Natural killer cell (primary cell): ENCODE measurements around the gene REXO2. TPM values are rescaled to one million over a fixed set of nuclear protein-coding genes. Genes with fewer than 3 reads are reported as not detected.

Source experiments
- ATAC-seq, 3 donors: fragments of 150-1000 bp in 2 of 3; fragments of 200-7000 bp in 1 of 3; cut with Tn5 transposase; 1 replicate in 1 of 3; 2 replicates in 2 of 3; pipeline ENCODE4 v1.10.0; 2021; ENCODE audit warnings: mild to moderate bottlenecking in 2 of 3, moderate library complexity in 2 of 3
- DNase-seq, 2 donors: peaks; one replicate each; pipeline versions ENCODE4 v3.0.0 to v3.0.0-alpha.2; 2013 to 2021; ENCODE audit warnings: mixed read lengths in 1 of 2
- H3K27ac ChIP-seq: one replicate; pipeline ENCODE4 v1.5.1; 2013; ENCODE audit warnings: mild to moderate bottlenecking, low read length
- H3K27me3 ChIP-seq: one replicate; pipeline ENCODE4 v1.6.1; 2013; ENCODE audit warnings: low read length; ENCODE audit not compliant: control insufficient read depth, insufficient read depth
- H3K36me3 ChIP-seq: one replicate; pipeline ENCODE4 v1.6.1; 2013; ENCODE audit warnings: low read length; ENCODE audit not compliant: control insufficient read depth, insufficient read depth
- H3K4me1 ChIP-seq: one replicate; pipeline ENCODE4 v1.6.1; 2013; ENCODE audit warnings: low read length; ENCODE audit not compliant: control insufficient read depth, insufficient read depth
- H3K4me3 ChIP-seq: one replicate; pipeline ENCODE4 v1.5.1; 2013; ENCODE audit warnings: low read length
- H3K9me3 ChIP-seq: one replicate; pipeline ENCODE4 v1.6.1; 2013; ENCODE audit warnings: low read length; ENCODE audit not compliant: control insufficient read depth, insufficient read depth
- H3K27ac Mint-ChIP-seq, 2 donors: one replicate each; pipeline ENCODE4 v1.8.0; 2022; ENCODE audit warnings: mild to moderate bottlenecking in 2 of 2, mixed read lengths in 2 of 2, moderate library complexity in 1 of 2
- H3K27me3 Mint-ChIP-seq, 2 donors: one replicate each; pipeline ENCODE4 v1.8.0; 2022; ENCODE audit warnings: low read depth in 2 of 2, mixed read lengths in 2 of 2
- H3K36me3 Mint-ChIP-seq: one replicate; pipeline ENCODE4 v1.8.0; 2022; ENCODE audit warnings: mixed read lengths
- H3K4me1 Mint-ChIP-seq, 2 donors: one replicate each; pipeline ENCODE4 v1.8.0; 2022; ENCODE audit warnings: mixed read lengths in 2 of 2
- H3K4me3 Mint-ChIP-seq: one replicate; pipeline ENCODE4 v1.8.0; 2022; ENCODE audit warnings: mild to moderate bottlenecking, moderate library complexity, mixed read lengths
- H3K9me3 Mint-ChIP-seq, 2 donors: one replicate each; pipeline ENCODE4 v1.8.0; 2022; ENCODE audit warnings: mixed read lengths in 2 of 2
- CTCF ChIP-seq: fragments of 200-600 bp; IDR thresholded peaks from one replicate; pipeline ENCODE4 v1.8.0; 2022; ENCODE audit warnings: antibody characterized with exemption
- WGBS: methylation state at CpG from one replicate; pipeline ENCODE4 v1.1.7; 2013; ENCODE audit warnings: missing lambda C conversion rate; ENCODE audit not compliant: insufficient coverage; 5-methylcytosine and 5-hydroxymethylcytosine counted together
- intact Hi-C: fragments of 100-400 bp; cut with micrococcal nuclease; formaldehyde crosslinking; loops from one replicate; pipeline ENCODE4 v1.14.2; 2022
- total RNA-seq, 4 donors: library from RNA; stranded (reverse); fragments of 120-200 nt in 1 of 4; gene quantifications; one replicate each; pipeline versions ENCODE4 v1.2.3 to v1.2.4, GENCODE V29; 2013 to 2022

The REXO2 gene
- total RNA-seq, 3 donors from 2014 or later (not counting 1 experiment from before 2014, with no cell fraction given): 21.4 to 32.8 (median 24.7) TPM

- no peak overlapping the region for H3K4me3 Mint-ChIP-seq
- no peak overlapping the region for H3K27ac Mint-ChIP-seq
- no peak overlapping the region for H3K27ac ChIP-seq
- no peak overlapping the region for H3K4me3 ChIP-seq
- H3K36me3 ChIP-seq: no peaks in the 10 kb centered on the region
- H3K4me1 ChIP-seq: no peaks in the 10 kb centered on the region
- DNase-seq (no peak), ATAC-seq (no peak)
- H3K9me3 ChIP-seq: no peaks in the 10 kb centered on the region
- peaks cover 0 to under 1% of the 10 kb centered on the region in 2 donors for H3K27me3 Mint-ChIP-seq
- WGBS: no CpG with 5 or more reads among the region's 3 CpGs
- peaks cover 0 to 4% of the 10 kb centered on the region in 2 donors for H3K9me3 Mint-ChIP-seq
- H3K4me1 Mint-ChIP-seq: no peaks in the 10 kb centered on the region
- intact Hi-C loops: no loop called here
- no peaks in the 10 kb centered on the region for H3K36me3 Mint-ChIP-seq
- no peaks in the 10 kb centered on the region for H3K27me3 ChIP-seq
- no peak for TF ChIP-seq CTCF
Observed at GRCh38 chr11:114466742-114467141, 27.5 kb downstream of the REXO2 start.

GRCh38 chr11:114472661-114473060 lies 33.4 kb downstream of the REXO2 start:
- DNase-seq (no peak), ATAC-seq (no peak)
- no peaks in the 10 kb centered on the region for H3K4me1 Mint-ChIP-seq
- peaks cover 15 to 18% of the 10 kb centered on the region in 2 donors for H3K27me3 Mint-ChIP-seq
- Histone ChIP-seq H3K36me3 (no peaks in the 10 kb centered on the region), H3K9me3 (no peaks in the 10 kb centered on the region), H3K27ac (no peak overlapping the region), H3K4me3 (no peak overlapping the region), H3K27me3 (no peaks in the 10 kb centered on the region), H3K4me1 (no peaks in the 10 kb centered on the region)
- H3K27ac Mint-ChIP-seq: no peak overlapping the region
- 91% methylated on average over 2 of the region's 2 CpGs for WGBS
- H3K9me3 Mint-ChIP-seq: no peaks in the 10 kb centered on the region
- intact Hi-C loops: no loop called here
- no peak for TF ChIP-seq CTCF
- H3K36me3 Mint-ChIP-seq: no peaks in the 10 kb centered on the region
- no peak overlapping the region for H3K4me3 Mint-ChIP-seq

- no peak for TF ChIP-seq CTCF
- no peak for ATAC-seq
- no peak for DNase-seq
- Mint-ChIP-seq H3K36me3 (no peaks in the 10 kb centered on the region), H3K27me3 (peaks cover 18 to 22% of the 10 kb centered on the region in 2 donors), H3K4me3 (no peak overlapping the region), H3K27ac (no peak overlapping the region), H3K9me3 (no peaks in the 10 kb centered on the region), H3K4me1 (no peaks in the 10 kb centered on the region)
- no CpG with 5 or more reads among the region's 2 CpGs for WGBS
- no peak overlapping the region for H3K27ac ChIP-seq
- intact Hi-C loops: no loop called here
- H3K27me3 ChIP-seq: no peaks in the 10 kb centered on the region
- no peaks in the 10 kb centered on the region for H3K9me3 ChIP-seq
- H3K4me3 ChIP-seq: no peak overlapping the region
- H3K4me1 ChIP-seq: no peaks in the 10 kb centered on the region
- H3K36me3 ChIP-seq: no peaks in the 10 kb centered on the region
Observed at GRCh38 chr11:114478001-114478410, 38.7 kb downstream of the REXO2 start.

- 89% methylated on average over 4 of the region's 4 CpGs for WGBS
- no peak for DNase-seq
- no peak for TF ChIP-seq CTCF
- no peak overlapping the region for H3K4me3 Mint-ChIP-seq
- H3K4me1 ChIP-seq: no peaks in the 10 kb centered on the region
- H3K9me3 ChIP-seq: no peaks in the 10 kb centered on the region
- H3K9me3 Mint-ChIP-seq: no peaks in the 10 kb centered on the region
- no peaks in the 10 kb centered on the region for H3K36me3 ChIP-seq
- no peak overlapping the region for H3K4me3 ChIP-seq
- intact Hi-C loops: no loop called here
- no peak for ATAC-seq
- H3K36me3 Mint-ChIP-seq: no peaks in the 10 kb centered on the region
- no peak overlapping the region for H3K27ac ChIP-seq
- H3K4me1 Mint-ChIP-seq: no peaks in the 10 kb centered on the region
- H3K27me3 Mint-ChIP-seq: peaks cover 15 to 20% of the 10 kb centered on the region in 2 donors
- H3K27ac Mint-ChIP-seq: no peak overlapping the region
- H3K27me3 ChIP-seq: no peaks in the 10 kb centered on the region
Observed at GRCh38 chr11:114478768-114479167, 39.5 kb downstream of the REXO2 start.
